ENCODE measurements around the gene SAMD4A. TPM values are rescaled to one million over a fixed set of nuclear protein-coding genes. Genes with fewer than 3 reads are reported as not detected.

The SAMD4A gene
- total RNA-seq, 1 experiment from 2014 or later, result 9.6 TPM

GRCh38 chr14:54597795-54598443, 31.0 kb downstream of the SAMD4A start:
- H3K79me2 ChIP-seq (ENCODE audit: insufficient read depth, low read length), result no peaks in the 10 kb centered on the region
- Mint-ChIP-seq H3K4me1 (peaks cover 0 to 10% of the 10 kb centered on the region in 2 experiments; a peak in 1 of 4 replicates), H3K27ac (no peak overlapping the region), H3K9me3 (no peaks in the 10 kb centered on the region), H3K4me3 (no peak overlapping the region), H3K27me3 (ENCODE audit: low read depth) (no peaks in the 10 kb centered on the region), H3K36me3 (ENCODE audit: insufficient read depth in 1 of 3, low read depth in 3 of 3) (no peaks in the 10 kb centered on the region)
- H3K9me3 ChIP-seq (ENCODE audit: control insufficient read depth, low read depth, low read length), result no peaks in the 10 kb centered on the region
- H3K4me2 ChIP-seq (ENCODE audit: insufficient read depth, insufficient read length, low read length), result no peak overlapping the region
- H3K4ac ChIP-seq (ENCODE audit: low read depth, low read length), result no peak overlapping the region
- H3K23me2 ChIP-seq (ENCODE audit: insufficient read length, low read depth, low read length, poor library complexity, severe bottlenecking), result no peaks in the 10 kb centered on the region
- H2BK15ac ChIP-seq (ENCODE audit: low read depth, low read length), result no peak overlapping the region
- no peak overlapping the region for H2AK5ac ChIP-seq (ENCODE audit: insufficient read length, low read length)
- DNase-seq, result no peak
- no CpG with 5 or more reads among the region's 5 CpGs for WGBS (ENCODE audit: extremely low coverage, insufficient read length, low lambda C conversion rate)
- no peak overlapping the region for H3K56ac ChIP-seq (ENCODE audit: insufficient read length, low read depth, low read length)
- H4K5ac ChIP-seq (ENCODE audit: insufficient read length, low read depth, low read length), result no peak overlapping the region
- H4K91ac ChIP-seq (ENCODE audit: insufficient read length, low read depth, low read length), result no peak overlapping the region
- no peak overlapping the region for H3K9ac ChIP-seq (ENCODE audit: extremely low read depth, insufficient read length, low read length)
- H3K18ac ChIP-seq (ENCODE audit: insufficient read length, low read depth, low read length), result no peak overlapping the region
- no peak overlapping the region for H2BK120ac ChIP-seq (ENCODE audit: low read depth, low read length, poor library complexity, severe bottlenecking)
- no peaks in the 10 kb centered on the region for H4K20me1 ChIP-seq (ENCODE audit: control insufficient read depth, insufficient read depth, insufficient read length)
- H2AFZ ChIP-seq (ENCODE audit: low read length), result no peak overlapping the region
- no peak overlapping the region for H4K8ac ChIP-seq (replicated peaks; ENCODE audit: insufficient read length, low read depth, low read length)
- H3K23ac ChIP-seq (ENCODE audit: insufficient read length, low read depth, low read length), result no peak overlapping the region
- no peaks in the 10 kb centered on the region for H3K27me3 ChIP-seq (ENCODE audit: insufficient read depth, low read length)
- H3K79me1 ChIP-seq (ENCODE audit: insufficient read depth, low read depth, low read length, poor library complexity, severe bottlenecking), result no peaks in the 10 kb centered on the region
- TF ChIP-seq CTCF (conservative IDR thresholded peaks at IDR 0.05), result no peak
- H3T11ph ChIP-seq (ENCODE audit: low read length), result no peak overlapping the region
- no peak overlapping the region for H3K27ac ChIP-seq (ENCODE audit: insufficient read length, low read depth, low read length)
- H2BK5ac ChIP-seq (ENCODE audit: insufficient read length, low read length), result no peak overlapping the region
- no peak overlapping the region for H2BK12ac ChIP-seq (ENCODE audit: insufficient read length, low read depth, low read length)
- no peak overlapping the region for H2BK20ac ChIP-seq (ENCODE audit: low read depth, low read length, poor library complexity, severe bottlenecking)
- no peak overlapping the region for H3K14ac ChIP-seq (ENCODE audit: insufficient read depth, low read length)
- no peaks in the 10 kb centered on the region for H3K4me1 ChIP-seq (ENCODE audit: insufficient read depth, low read length)
